Activated CD4-positive, alpha-beta T cell treated with anti-CD3 and anti-CD28 coated beads, Interleukin-2, amount 50 U/mL, for 1 hour (primary cell): ENCODE measurements around the gene ZNF577.

Experiments
- DNase-seq: peaks from one replicate; pipeline ENCODE4 v3.0.0-alpha.2; 2020

Gene ZNF577

GRCh38 chr19:51861870-51862622 is 25.7 kb downstream of the ZNF577 start:
- no peak for DNase-seq

- no peak for DNase-seq
Measured at GRCh38 chr19:51837145-51837544, 50.6 kb downstream of the ZNF577 start.

- no peak for DNase-seq
Measured at GRCh38 chr19:51830274-51830673, 57.5 kb downstream of the ZNF577 start.

GRCh38 chr19:51824281-51825005 is 63.3 kb downstream of the ZNF577 start:
- no peak for DNase-seq

- DNase-seq: no peak
Measured at GRCh38 chr19:51822946-51823345, 64.8 kb downstream of the ZNF577 start.

- no peak for DNase-seq
Measured at GRCh38 chr19:51822325-51822724, 65.4 kb downstream of the ZNF577 start.

GRCh38 chr19:51821921-51822320 is 65.8 kb downstream of the ZNF577 start:
- no peak for DNase-seq

- DNase-seq: no peak
Measured at GRCh38 chr19:51821456-51821855, 66.3 kb downstream of the ZNF577 start.
